NCI-H2196 (cell line): ENCODE measurements around the gene LTBP2.

Experiments used
- DNase-seq: peaks from one replicate; lab custom pipeline; 2025; ENCODE audit not compliant: unreplicated experiment; lab: John Stamatoyannopoulos, UW

LTBP2 gene

GRCh38 chr14:74638966-74639365, 26.9 kb upstream of the LTBP2 start:
- DNase-seq, result no peak

GRCh38 chr14:74638066-74638465, 26.0 kb upstream of the LTBP2 start:
- no peak for DNase-seq

- DNase-seq, result no peak
Measured at GRCh38 chr14:74637178-74637550, 25.1 kb upstream of the LTBP2 start.

GRCh38 chr14:74636424-74637177, 24.6 kb upstream of the LTBP2 start:
- DNase-seq, result no peak

GRCh38 chr14:74635847-74636246, 23.8 kb upstream of the LTBP2 start:
- no peak for DNase-seq

GRCh38 chr14:74634964-74635363, 22.9 kb upstream of the LTBP2 start:
- DNase-seq, result no peak

GRCh38 chr14:74634481-74634880, 22.4 kb upstream of the LTBP2 start:
- no peak for DNase-seq

GRCh38 chr14:74630881-74631690, 19.0 kb upstream of the LTBP2 start:
- no peak for DNase-seq

- DNase-seq, result no peak
Measured at GRCh38 chr14:74628418-74628817, 16.4 kb upstream of the LTBP2 start.

- DNase-seq, result no peak
Measured at GRCh38 chr14:74627076-74627475, 15.0 kb upstream of the LTBP2 start.

GRCh38 chr14:74622257-74622656, 10.2 kb upstream of the LTBP2 start:
- no peak for DNase-seq

GRCh38 chr14:74621556-74621955, 9.5 kb upstream of the LTBP2 start:
- no peak for DNase-seq

GRCh38 chr14:74620923-74621322, 8.9 kb upstream of the LTBP2 start:
- DNase-seq, result no peak

GRCh38 chr14:74620497-74620921, 8.5 kb upstream of the LTBP2 start:
- no peak for DNase-seq

- DNase-seq, result no peak
Measured at GRCh38 chr14:74619672-74620131, 7.7 kb upstream of the LTBP2 start.

GRCh38 chr14:74618078-74618952, 6.3 kb upstream of the LTBP2 start:
- DNase-seq, result no peak

- DNase-seq, result no peak
Measured at GRCh38 chr14:74616996-74617700, 5.1 kb upstream of the LTBP2 start.

GRCh38 chr14:74616507-74616906, 4.5 kb upstream of the LTBP2 start:
- DNase-seq, result no peak

- DNase-seq, result no peak
Measured at GRCh38 chr14:74615735-74616134, 3.7 kb upstream of the LTBP2 start.
